WTC11 (cell line): ENCODE data around the gene DMRTB1. TPM values are rescaled to one million over a fixed set of nuclear protein-coding genes. Genes with fewer than 3 reads are reported as not detected.
A peak's percentile ranks its signal among the peaks of the same experiment; 100 is the strongest.

Source experiments
- ATAC-seq: fragments of 200-7000 bp; cut with Tn5 transposase; 2 replicates; pipeline ENCODE4 v1.10.0; 2021; ENCODE audit warnings: mild to moderate bottlenecking, moderate library complexity
- CTCF ChIA-PET: fragments of 300-600 bp; sonication (Branson Sonifier 250); formaldehyde crosslinking; loops from one replicate; lab custom pipeline; 2021; ENCODE audit warnings: antibody characterized with exemption; lab: Charles Lee
- POLR2A ChIA-PET: fragments of 350-600 bp; sonication (Branson Sonifier 250); formaldehyde crosslinking; loops from one replicate; lab custom pipeline; 2021; ENCODE audit warnings: antibody characterized with exemption; lab: Charles Lee
- DNase-seq: peaks from one replicate; pipeline ENCODE4 v3.0.0; 2021; ENCODE audit warnings: low spot score
- H3K27ac Mint-ChIP-seq: 2 replicates; pipeline ENCODE4 v1.8.0; 2021; ENCODE audit warnings: mixed read lengths
- H3K27me3 Mint-ChIP-seq: 2 replicates; pipeline ENCODE4 v1.8.0; 2021; ENCODE audit warnings: low read depth, mild to moderate bottlenecking, moderate library complexity, mixed read lengths
- H3K36me3 Mint-ChIP-seq: 2 replicates; pipeline ENCODE4 v1.8.0; 2021; ENCODE audit warnings: mixed read lengths
- H3K4me1 Mint-ChIP-seq: 2 replicates; pipeline ENCODE4 v1.8.0; 2022; ENCODE audit warnings: mixed read lengths
- H3K4me3 Mint-ChIP-seq: 2 replicates; pipeline ENCODE4 v1.8.0; 2021; ENCODE audit warnings: mild to moderate bottlenecking, moderate library complexity, mixed read lengths
- H3K9me3 Mint-ChIP-seq: 2 replicates; pipeline ENCODE4 v1.8.0; 2021; ENCODE audit warnings: mixed read lengths
- CDX4 ChIP-seq: fragments of 250-450 bp; sonication (Bioruptor Pico); IDR thresholded peaks from 2 replicates; pipeline ENCODE4 v1.9.0; 2021; ENCODE audit warnings: moderate library complexity, mild to moderate bottlenecking, inconsistent platforms, borderline replicate concordance
- FOXP1 ChIP-seq: sonication (generic); formaldehyde crosslinking; IDR thresholded peaks from 2 replicates; pipeline ENCODE4 v1.8.0; 2022; ENCODE audit warnings: missing genetic modification reagents, mild to moderate bottlenecking, moderate library complexity, borderline replicate concordance
- HMGXB4 ChIP-seq: sonication (generic); formaldehyde crosslinking; IDR thresholded peaks from 2 replicates; pipeline ENCODE4 v1.8.1; 2023; ENCODE audit warnings: mild to moderate bottlenecking, moderate library complexity, missing genetic modification reagents
- MXD4 ChIP-seq: fragments of 250-450 bp; sonication (Bioruptor Pico); IDR thresholded peaks from 2 replicates; pipeline ENCODE4 v1.8.0; 2021; ENCODE audit warnings: mild to moderate bottlenecking, moderate library complexity, borderline replicate concordance
- PRDM15 ChIP-seq: sonication (generic); formaldehyde crosslinking; IDR thresholded peaks from 2 replicates; pipeline ENCODE4 v1.8.0; 2022; ENCODE audit warnings: missing genetic modification reagents
- SOX15 ChIP-seq: fragments of 250-450 bp; sonication (Bioruptor Pico); IDR thresholded peaks from 2 replicates; pipeline ENCODE4 v1.9.0; 2021; ENCODE audit warnings: mild to moderate bottlenecking
- ZBTB21 ChIP-seq: sonication (generic); formaldehyde crosslinking; IDR thresholded peaks from 2 replicates; pipeline ENCODE4 v1.8.1; 2023; ENCODE audit warnings: mild to moderate bottlenecking, missing genetic modification reagents, borderline replicate concordance
- ZNF281 ChIP-seq: sonication (generic); formaldehyde crosslinking; IDR thresholded peaks from 2 replicates; pipeline ENCODE4 v1.8.0; 2023; ENCODE audit warnings: mild to moderate bottlenecking, missing genetic modification reagents
- total RNA-seq: library from RNA; stranded (reverse); gene quantifications from 3 replicates; pipeline ENCODE4 v1.2.3, GENCODE V29; 2021
- TF ChIP-seq, protein P1 (sequence below): sonication (generic); formaldehyde crosslinking; IDR thresholded peaks from 2 replicates; pipeline ENCODE4 v1.8.1; 2023; ENCODE audit warnings: mild to moderate bottlenecking, missing genetic modification reagents, borderline replicate concordance
- TF ChIP-seq, protein P2 (sequence below): fragments of 250-450 bp; sonication (Bioruptor Pico); IDR thresholded peaks from 2 replicates; pipeline ENCODE4 v1.9.0; 2021; ENCODE audit warnings: mild to moderate bottlenecking
- TF ChIP-seq, protein P3 (sequence below): fragments of 250-450 bp; sonication (Bioruptor Pico); IDR thresholded peaks from 2 replicates; pipeline ENCODE4 v1.9.0; 2021; ENCODE audit warnings: mild to moderate bottlenecking, borderline replicate concordance
- TF ChIP-seq, protein P4 (sequence below): sonication (generic); formaldehyde crosslinking; IDR thresholded peaks from 2 replicates; pipeline ENCODE4 v1.8.1; 2022; ENCODE audit warnings: mild to moderate bottlenecking, moderate library complexity, missing genetic modification reagents

Gene DMRTB1
- total RNA-seq, 1 experiment from 2014 or later: 0.17 TPM

GRCh38 chr1:53508991-53509666, 49.9 kb downstream of the DMRTB1 start:
- POLR2A ChIA-PET: no interaction called here
- H3K9me3 Mint-ChIP-seq: no peaks in the 10 kb centered on the region
- CTCF ChIA-PET: interaction anchor here (1.2 to 1.7 kb wide), 2 partner anchors 33 to 85 kb away, joined by 3 to 8 read pairs; no protein-coding TSS in a partner anchor
- no peak for ATAC-seq
- H3K27me3 Mint-ChIP-seq: no peaks in the 10 kb centered on the region
- H3K4me1 Mint-ChIP-seq: peaks cover 14% of the 10 kb centered on the region; the same call in 1 of the 2 replicates
- no peak for DNase-seq
- no peaks in the 10 kb centered on the region for H3K36me3 Mint-ChIP-seq
- H3K4me3 Mint-ChIP-seq: no peak overlapping the region
- H3K27ac Mint-ChIP-seq: 0 out of 2 replicates have a peak overlapping the region, but pooled peaks have one; percentile 24
- TF ChIP-seq ZBTB21 (CRISPR knock-in tag) (no peak), HMGXB4 (no peak), ZNF281 (CRISPR knock-in tag) (no peak), PRDM15 (CRISPR knock-in tag) (no peak; the same call in 1 of the 2 replicates), MXD4 (CRISPR knock-in tag) (no peak), FOXP1 (CRISPR knock-in tag) (no peak), CDX4 (no peak), SOX15 (CRISPR knock-in tag) (no peak)
- TF ChIP-seq, protein P1, sequence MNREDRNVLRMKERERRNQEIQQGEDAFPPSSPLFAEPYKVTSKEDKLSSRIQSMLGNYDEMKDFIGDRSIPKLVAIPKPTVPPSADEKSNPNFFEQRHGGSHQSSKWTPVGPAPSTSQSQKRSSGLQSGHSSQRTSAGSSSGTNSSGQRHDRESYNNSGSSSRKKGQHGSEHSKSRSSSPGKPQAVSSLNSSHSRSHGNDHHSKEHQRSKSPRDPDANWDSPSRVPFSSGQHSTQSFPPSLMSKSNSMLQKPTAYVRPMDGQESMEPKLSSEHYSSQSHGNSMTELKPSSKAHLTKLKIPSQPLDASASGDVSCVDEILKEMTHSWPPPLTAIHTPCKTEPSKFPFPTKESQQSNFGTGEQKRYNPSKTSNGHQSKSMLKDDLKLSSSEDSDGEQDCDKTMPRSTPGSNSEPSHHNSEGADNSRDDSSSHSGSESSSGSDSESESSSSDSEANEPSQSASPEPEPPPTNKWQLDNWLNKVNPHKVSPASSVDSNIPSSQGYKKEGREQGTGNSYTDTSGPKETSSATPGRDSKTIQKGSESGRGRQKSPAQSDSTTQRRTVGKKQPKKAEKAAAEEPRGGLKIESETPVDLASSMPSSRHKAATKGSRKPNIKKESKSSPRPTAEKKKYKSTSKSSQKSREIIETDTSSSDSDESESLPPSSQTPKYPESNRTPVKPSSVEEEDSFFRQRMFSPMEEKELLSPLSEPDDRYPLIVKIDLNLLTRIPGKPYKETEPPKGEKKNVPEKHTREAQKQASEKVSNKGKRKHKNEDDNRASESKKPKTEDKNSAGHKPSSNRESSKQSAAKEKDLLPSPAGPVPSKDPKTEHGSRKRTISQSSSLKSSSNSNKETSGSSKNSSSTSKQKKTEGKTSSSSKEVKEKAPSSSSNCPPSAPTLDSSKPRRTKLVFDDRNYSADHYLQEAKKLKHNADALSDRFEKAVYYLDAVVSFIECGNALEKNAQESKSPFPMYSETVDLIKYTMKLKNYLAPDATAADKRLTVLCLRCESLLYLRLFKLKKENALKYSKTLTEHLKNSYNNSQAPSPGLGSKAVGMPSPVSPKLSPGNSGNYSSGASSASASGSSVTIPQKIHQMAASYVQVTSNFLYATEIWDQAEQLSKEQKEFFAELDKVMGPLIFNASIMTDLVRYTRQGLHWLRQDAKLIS (CRISPR knock-in tag): no peak
- TF ChIP-seq, protein P2, sequence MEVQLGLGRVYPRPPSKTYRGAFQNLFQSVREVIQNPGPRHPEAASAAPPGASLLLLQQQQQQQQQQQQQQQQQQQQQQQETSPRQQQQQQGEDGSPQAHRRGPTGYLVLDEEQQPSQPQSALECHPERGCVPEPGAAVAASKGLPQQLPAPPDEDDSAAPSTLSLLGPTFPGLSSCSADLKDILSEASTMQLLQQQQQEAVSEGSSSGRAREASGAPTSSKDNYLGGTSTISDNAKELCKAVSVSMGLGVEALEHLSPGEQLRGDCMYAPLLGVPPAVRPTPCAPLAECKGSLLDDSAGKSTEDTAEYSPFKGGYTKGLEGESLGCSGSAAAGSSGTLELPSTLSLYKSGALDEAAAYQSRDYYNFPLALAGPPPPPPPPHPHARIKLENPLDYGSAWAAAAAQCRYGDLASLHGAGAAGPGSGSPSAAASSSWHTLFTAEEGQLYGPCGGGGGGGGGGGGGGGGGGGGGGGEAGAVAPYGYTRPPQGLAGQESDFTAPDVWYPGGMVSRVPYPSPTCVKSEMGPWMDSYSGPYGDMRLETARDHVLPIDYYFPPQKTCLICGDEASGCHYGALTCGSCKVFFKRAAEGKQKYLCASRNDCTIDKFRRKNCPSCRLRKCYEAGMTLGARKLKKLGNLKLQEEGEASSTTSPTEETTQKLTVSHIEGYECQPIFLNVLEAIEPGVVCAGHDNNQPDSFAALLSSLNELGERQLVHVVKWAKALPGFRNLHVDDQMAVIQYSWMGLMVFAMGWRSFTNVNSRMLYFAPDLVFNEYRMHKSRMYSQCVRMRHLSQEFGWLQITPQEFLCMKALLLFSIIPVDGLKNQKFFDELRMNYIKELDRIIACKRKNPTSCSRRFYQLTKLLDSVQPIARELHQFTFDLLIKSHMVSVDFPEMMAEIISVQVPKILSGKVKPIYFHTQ (CRISPR knock-in tag): no peak
- TF ChIP-seq, protein P3, sequence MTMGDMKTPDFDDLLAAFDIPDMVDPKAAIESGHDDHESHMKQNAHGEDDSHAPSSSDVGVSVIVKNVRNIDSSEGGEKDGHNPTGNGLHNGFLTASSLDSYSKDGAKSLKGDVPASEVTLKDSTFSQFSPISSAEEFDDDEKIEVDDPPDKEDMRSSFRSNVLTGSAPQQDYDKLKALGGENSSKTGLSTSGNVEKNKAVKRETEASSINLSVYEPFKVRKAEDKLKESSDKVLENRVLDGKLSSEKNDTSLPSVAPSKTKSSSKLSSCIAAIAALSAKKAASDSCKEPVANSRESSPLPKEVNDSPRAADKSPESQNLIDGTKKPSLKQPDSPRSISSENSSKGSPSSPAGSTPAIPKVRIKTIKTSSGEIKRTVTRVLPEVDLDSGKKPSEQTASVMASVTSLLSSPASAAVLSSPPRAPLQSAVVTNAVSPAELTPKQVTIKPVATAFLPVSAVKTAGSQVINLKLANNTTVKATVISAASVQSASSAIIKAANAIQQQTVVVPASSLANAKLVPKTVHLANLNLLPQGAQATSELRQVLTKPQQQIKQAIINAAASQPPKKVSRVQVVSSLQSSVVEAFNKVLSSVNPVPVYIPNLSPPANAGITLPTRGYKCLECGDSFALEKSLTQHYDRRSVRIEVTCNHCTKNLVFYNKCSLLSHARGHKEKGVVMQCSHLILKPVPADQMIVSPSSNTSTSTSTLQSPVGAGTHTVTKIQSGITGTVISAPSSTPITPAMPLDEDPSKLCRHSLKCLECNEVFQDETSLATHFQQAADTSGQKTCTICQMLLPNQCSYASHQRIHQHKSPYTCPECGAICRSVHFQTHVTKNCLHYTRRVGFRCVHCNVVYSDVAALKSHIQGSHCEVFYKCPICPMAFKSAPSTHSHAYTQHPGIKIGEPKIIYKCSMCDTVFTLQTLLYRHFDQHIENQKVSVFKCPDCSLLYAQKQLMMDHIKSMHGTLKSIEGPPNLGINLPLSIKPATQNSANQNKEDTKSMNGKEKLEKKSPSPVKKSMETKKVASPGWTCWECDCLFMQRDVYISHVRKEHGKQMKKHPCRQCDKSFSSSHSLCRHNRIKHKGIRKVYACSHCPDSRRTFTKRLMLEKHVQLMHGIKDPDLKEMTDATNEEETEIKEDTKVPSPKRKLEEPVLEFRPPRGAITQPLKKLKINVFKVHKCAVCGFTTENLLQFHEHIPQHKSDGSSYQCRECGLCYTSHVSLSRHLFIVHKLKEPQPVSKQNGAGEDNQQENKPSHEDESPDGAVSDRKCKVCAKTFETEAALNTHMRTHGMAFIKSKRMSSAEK (CRISPR knock-in tag): no peak
- TF ChIP-seq, protein P4, sequence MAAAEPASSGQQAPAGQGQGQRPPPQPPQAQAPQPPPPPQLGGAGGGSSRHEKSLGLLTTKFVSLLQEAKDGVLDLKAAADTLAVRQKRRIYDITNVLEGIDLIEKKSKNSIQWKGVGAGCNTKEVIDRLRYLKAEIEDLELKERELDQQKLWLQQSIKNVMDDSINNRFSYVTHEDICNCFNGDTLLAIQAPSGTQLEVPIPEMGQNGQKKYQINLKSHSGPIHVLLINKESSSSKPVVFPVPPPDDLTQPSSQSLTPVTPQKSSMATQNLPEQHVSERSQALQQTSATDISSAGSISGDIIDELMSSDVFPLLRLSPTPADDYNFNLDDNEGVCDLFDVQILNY (CRISPR knock-in tag): no peak
